ENCODE results near the gene TEX36.
"Not testable (repeated sequence)": the region's sequence is repeated elsewhere in the genome, so short reads cannot be mapped to it uniquely, and the experiment has no call there.

The TEX36 gene

GRCh38 chr10:125629758-125630376, 53.1 kb downstream of the TEX36 start:
- DNase-seq = peak in 2 of 4 experiments; percentile 4 to 10

- DNase-seq = no peak
Observed at GRCh38 chr10:125628104-125629049, 54.6 kb downstream of the TEX36 start.

GRCh38 chr10:125627646-125628045, 55.3 kb downstream of the TEX36 start:
- DNase-seq = no peak

- no peak for DNase-seq
Observed at GRCh38 chr10:125626671-125627070, 56.3 kb downstream of the TEX36 start.

DNA sequence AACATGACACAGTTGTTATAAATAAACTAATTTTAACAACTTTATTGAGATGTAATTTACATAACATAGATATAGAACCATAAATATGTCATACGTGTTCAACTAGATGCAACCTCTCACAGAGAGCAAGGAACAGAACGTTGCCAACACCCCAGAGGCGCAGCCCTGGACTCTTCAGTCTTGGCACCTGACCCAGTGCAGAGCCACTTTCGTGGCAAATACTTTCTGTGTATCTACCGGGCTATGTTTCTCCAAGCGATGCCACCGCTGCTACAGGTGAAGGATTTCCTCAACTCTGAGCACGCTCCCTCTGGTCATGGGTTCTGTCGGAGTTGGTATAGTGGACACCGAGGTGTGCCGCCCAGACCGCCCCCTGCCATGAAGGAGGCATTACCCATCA, 57.4 kb downstream of the TEX36 start:
- DNase-seq = no peak

DNA sequence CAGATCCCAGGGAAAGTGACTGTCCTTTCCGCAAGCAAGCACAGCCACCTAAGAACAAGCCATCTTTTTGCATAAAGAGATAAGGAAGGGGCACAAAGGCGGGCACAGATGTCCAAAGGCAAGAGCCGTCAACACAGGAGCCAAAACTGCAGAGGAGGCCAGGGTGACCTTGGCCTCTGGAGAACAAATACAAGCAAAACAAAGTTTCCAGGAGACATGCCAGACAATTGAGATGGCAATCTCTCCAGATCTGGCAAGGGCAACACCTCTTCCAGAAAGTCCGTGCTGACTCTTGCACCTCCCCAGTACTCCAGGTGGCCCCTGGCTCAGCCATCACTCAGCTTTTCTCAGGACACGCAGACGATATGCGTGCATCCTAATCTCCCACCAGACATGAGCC, 58.2 kb downstream of the TEX36 start:
- DNase-seq = no peak

GRCh38 chr10:125621052-125621451, 61.9 kb downstream of the TEX36 start:
- DNase-seq = no peak

- DNase-seq = no peak
Observed at GRCh38 chr10:125620401-125620800, 62.6 kb downstream of the TEX36 start.

DNA sequence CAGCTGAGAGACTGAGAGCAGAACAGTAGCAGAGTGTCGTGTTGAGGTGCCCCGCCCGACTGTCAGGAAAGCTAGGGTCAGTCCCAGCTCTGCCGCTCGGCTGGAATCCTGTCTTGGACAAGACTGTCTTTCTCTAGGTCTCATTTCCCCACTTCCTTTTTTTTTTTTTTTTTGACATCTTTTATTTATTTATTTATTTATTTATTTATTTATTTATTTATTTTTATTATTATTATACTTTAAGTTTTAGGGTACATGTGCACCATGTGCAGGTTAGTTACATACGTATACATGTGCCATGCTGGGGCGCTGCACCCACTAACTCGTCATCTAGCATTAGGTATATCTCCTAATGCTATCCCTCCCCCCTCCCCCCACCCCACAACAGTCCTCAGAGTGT, 69.9 kb downstream of the TEX36 start:
- DNase-seq = not testable (repeated sequence)

GRCh38 chr10:125611756-125612155, 71.2 kb downstream of the TEX36 start:
- no peak for DNase-seq

- DNase-seq = no peak
Observed at GRCh38 chr10:125611216-125611615, 71.7 kb downstream of the TEX36 start.

- DNase-seq = no peak
Observed at GRCh38 chr10:125609859-125610258, 73.1 kb downstream of the TEX36 start.

- DNase-seq = no peak
Observed at GRCh38 chr10:125608474-125608873, 74.5 kb downstream of the TEX36 start.

DNA sequence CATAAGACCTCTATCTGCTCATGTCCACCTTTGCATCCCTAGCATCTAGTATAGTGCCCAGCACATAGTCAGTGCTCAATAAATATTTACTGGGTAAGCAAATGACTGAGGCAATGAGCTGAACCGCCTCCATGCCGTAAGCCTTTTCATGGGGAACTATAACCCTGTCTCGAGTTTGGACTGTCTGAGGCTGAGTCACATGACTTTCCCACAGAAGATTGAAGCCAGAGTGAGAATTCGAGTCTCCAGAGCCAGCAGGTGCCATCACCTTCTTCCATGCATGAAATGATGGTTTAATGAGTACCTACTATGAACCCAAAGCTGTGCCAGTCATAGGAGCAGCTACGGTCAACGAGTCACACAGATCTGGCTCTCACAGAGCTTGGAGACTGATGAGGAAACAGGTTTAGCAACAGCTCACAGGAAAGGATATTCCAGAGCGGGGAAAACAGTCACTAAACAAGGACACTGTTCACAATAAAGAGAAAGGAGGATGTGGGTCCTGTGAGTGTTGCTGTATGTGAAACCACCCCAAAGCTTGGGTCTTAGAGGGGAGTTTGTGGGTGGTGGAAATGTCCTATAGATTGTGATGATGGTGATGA, 75.2 kb downstream of the TEX36 start:
- no peak for DNase-seq

- no peak for DNase-seq
Observed at GRCh38 chr10:125606414-125607010, 76.5 kb downstream of the TEX36 start.

Measured in suppressor macrophage (primary cell).